ENCODE data around the gene RFFL.

- TF ChIP-seq CTCF (IDR thresholded peaks at IDR 0.05) (no peak), POLR2A (IDR thresholded peaks at IDR 0.05) (no peak)
Measured at GRCh38 chr17:35038453-35038852, 25.1 kb downstream of the RFFL start.
